Upper lobe of right lung (tissue), 1 donor: ENCODE measurements around the gene DLGAP5. TPM values are rescaled to one million over a fixed set of nuclear protein-coding genes. Genes with fewer than 3 reads are reported as not detected.
A peak's percentile ranks its signal among the peaks of the same experiment; 100 is the strongest.

ENCODE experiments used
- ATAC-seq: fragments of 200-7000 bp; cut with Tn5 transposase; one replicate; pipeline ENCODE4 v1.9.1; 2020; ENCODE audit warnings: mild to moderate bottlenecking, moderate library complexity
- DNase-seq: peaks from one replicate; pipeline ENCODE4 v3.0.0-alpha.2; 2020
- H3K27ac ChIP-seq: fragments of 200-600 bp; one replicate; pipeline ENCODE4 v1.8.0; 2022
- H3K27me3 ChIP-seq: fragments of 200-600 bp; one replicate; pipeline ENCODE4 v1.8.0; 2022; ENCODE audit warnings: mild to moderate bottlenecking
- H3K36me3 ChIP-seq: fragments of 200-600 bp; one replicate; pipeline ENCODE4 v1.8.0; 2022
- H3K4me1 ChIP-seq: fragments of 200-600 bp; one replicate; pipeline ENCODE4 v1.8.0; 2022
- H3K4me3 ChIP-seq: fragments of 200-600 bp; one replicate; pipeline ENCODE4 v1.8.0; 2022; ENCODE audit warnings: mild to moderate bottlenecking
- H3K9me3 ChIP-seq: fragments of 200-600 bp; one replicate; pipeline ENCODE4 v1.8.0; 2022
- intact Hi-C: fragments of 100-400 bp; cut with DNase I; formaldehyde crosslinking; loops from one replicate; pipeline ENCODE4 v1.11.0; 2022
- total RNA-seq: library from RNA; stranded (reverse); fragmentation: NEBNext Ultra II Directional; extraction: Animal tissue kit (Norgen Biotek cat#: 25700); gene quantifications from one replicate; pipeline ENCODE4 v1.2.1, GENCODE V29; 2021
- TF ChIP-seq, protein P1 (sequence below): fragments of 200-600 bp; IDR thresholded peaks from one replicate; pipeline ENCODE4 v1.8.0; 2022; ENCODE audit warnings: antibody characterized with exemption
- donor health status: DM: no; HTN: yes; CAD: no; lungs with severe emphysema.

DLGAP5 gene
- total RNA-seq, 1 donor from 2014 or later = 0.52 TPM

DNA sequence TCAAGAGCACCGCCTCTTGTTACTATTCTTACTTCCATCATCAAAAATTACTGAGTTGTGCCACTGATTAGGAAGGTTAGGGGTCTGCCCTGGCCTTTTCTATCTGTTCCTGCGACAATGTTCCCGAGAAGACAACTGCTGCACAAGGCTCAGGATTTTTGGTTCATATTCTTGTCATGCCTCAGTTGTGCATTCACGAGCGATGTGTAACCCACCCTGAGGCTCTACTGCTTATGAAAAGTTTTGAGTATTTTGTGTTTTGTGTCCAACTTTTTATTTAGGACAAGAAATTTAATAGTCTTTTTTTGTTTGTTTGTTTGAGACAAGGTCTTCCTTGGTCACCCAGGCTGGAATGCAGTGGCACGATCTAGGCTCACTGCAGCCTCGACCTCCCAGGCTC, 85.4 kb downstream of the DLGAP5 start:
- no peak for DNase-seq
- H3K36me3 ChIP-seq = no peaks in the 10 kb centered on the region
- intact Hi-C loops = no loop called here
- TF ChIP-seq, protein P1, sequence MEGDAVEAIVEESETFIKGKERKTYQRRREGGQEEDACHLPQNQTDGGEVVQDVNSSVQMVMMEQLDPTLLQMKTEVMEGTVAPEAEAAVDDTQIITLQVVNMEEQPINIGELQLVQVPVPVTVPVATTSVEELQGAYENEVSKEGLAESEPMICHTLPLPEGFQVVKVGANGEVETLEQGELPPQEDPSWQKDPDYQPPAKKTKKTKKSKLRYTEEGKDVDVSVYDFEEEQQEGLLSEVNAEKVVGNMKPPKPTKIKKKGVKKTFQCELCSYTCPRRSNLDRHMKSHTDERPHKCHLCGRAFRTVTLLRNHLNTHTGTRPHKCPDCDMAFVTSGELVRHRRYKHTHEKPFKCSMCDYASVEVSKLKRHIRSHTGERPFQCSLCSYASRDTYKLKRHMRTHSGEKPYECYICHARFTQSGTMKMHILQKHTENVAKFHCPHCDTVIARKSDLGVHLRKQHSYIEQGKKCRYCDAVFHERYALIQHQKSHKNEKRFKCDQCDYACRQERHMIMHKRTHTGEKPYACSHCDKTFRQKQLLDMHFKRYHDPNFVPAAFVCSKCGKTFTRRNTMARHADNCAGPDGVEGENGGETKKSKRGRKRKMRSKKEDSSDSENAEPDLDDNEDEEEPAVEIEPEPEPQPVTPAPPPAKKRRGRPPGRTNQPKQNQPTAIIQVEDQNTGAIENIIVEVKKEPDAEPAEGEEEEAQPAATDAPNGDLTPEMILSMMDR = no peak
- peak overlapping the region; percentile 96 for H3K27ac ChIP-seq
- H3K4me3 ChIP-seq = no peak overlapping the region
- ATAC-seq = no peak
- no peaks in the 10 kb centered on the region for H3K9me3 ChIP-seq
- H3K27me3 ChIP-seq = no peaks in the 10 kb centered on the region
- H3K4me1 ChIP-seq = peaks cover 77% of the 10 kb centered on the region

DNA sequence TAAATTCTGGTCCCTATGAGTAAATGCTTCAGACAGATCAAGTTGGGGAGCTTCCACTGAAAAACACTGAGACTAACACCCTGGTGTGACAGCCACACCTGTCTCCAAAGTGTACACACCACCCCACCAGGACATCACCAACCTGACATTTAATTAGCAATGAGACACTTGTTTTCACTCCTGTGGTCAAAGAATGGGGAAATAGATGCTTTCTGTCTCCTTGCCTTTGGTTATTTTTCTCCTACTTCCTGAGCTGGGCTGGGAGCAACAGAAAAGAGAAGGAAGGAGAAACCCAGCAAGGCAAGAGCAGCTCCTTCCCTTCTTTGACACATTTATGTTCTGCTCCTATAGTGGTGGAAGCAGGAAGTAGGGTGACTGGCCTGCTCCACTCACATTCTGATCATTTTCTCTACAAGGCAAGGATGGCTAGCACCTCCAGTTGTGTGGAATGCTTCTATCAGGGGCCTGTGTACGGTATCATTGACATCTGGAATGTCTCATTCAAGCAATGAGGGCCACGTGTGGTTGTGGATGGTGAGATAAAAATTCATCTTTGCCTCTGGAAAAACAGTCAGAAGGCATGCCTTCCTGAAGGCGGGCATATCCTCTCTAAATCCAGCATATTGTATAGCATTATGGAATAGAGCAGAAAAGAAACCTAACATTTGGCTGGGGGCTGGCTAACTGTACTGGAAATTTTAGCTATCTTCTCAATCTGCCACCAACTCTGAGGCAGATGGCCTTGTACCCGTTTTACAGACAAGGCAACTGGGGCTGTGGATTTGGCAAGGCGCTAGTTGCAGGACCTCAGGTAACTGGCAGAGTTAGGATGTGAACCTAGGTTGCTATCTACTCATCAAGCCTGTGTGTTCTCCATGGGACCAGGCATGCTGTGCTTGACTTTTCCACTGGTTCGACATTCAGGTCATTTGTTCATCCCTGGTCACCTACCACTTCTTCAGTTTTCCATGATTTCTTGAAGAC, 87.1 kb downstream of the DLGAP5 start:
- ATAC-seq = peak; percentile 19
- TF ChIP-seq, protein P1 = no peak
- intact Hi-C loops = no loop called here
- Histone ChIP-seq H3K9me3 (no peaks in the 10 kb centered on the region), H3K4me3 (no peak overlapping the region), H3K27me3 (no peaks in the 10 kb centered on the region), H3K27ac (peak overlapping the region; percentile 96), H3K36me3 (no peaks in the 10 kb centered on the region), H3K4me1 (peaks cover 93% of the 10 kb centered on the region)
- no peak for DNase-seq

DNA sequence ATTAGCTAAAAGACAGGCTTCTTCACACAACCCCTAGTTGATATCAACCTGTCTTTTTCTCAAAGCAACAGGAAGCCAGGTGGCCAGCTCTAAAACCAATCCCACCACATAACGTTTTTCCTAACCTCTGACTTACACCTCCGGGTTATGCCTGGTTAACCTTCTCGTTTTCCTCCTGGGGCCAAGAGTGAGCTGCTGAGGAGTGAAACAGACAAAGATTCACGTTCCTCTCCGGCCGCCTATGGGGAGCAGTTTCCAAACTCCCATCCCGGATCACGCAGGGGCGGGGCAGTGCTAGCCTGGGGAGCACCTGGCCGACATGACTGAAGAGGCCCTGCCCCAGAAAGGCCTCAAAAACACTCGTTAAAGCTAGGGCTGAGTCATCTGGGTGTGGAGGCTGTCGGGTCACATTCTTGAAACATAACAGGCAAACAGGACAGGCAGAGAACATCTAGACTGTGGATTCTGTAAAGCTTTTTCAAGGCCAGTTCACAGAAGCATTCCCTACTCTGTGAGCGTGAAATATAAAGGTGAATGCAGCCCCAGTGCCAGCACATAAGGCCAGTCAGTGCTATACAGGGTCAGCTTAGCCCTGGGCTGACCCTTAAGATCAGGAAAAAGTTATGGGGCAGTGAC, 88.3 kb downstream of the DLGAP5 start:
- ATAC-seq = peak; percentile 85
- H3K9me3 ChIP-seq = no peaks in the 10 kb centered on the region
- no peaks in the 10 kb centered on the region for H3K36me3 ChIP-seq
- peak overlapping the region; percentile 96 for H3K27ac ChIP-seq
- TF ChIP-seq, protein P1 = no peak
- intact Hi-C loops = no loop called here
- H3K27me3 ChIP-seq = no peaks in the 10 kb centered on the region
- peak overlapping the region; percentile 28 for H3K4me3 ChIP-seq
- peak; percentile 92 for DNase-seq
- peaks cover 87% of the 10 kb centered on the region for H3K4me1 ChIP-seq

GRCh38 chr14:55102141-55102621, 89.2 kb downstream of the DLGAP5 start:
- peaks cover 86% of the 10 kb centered on the region for H3K4me1 ChIP-seq

GRCh38 chr14:55101698-55102097, 89.7 kb downstream of the DLGAP5 start:
- intact Hi-C loops = no loop called here
- H3K9me3 ChIP-seq = no peaks in the 10 kb centered on the region
- DNase-seq (no peak), ATAC-seq (no peak)
- peak overlapping the region; percentile 96 for H3K27ac ChIP-seq
- no peak overlapping the region for H3K4me3 ChIP-seq
- H3K36me3 ChIP-seq = no peaks in the 10 kb centered on the region
- H3K4me1 ChIP-seq = peaks cover 81% of the 10 kb centered on the region
- TF ChIP-seq, protein P1 = no peak
- H3K27me3 ChIP-seq = no peaks in the 10 kb centered on the region

More at GRCh38 chr14:55102141-55102621, 89.2 kb downstream of the DLGAP5 start:
- H3K27ac ChIP-seq = peak overlapping the region; percentile 96
- TF ChIP-seq, protein P1 = no peak
- no peak overlapping the region for H3K4me3 ChIP-seq
- DNase-seq (peak; percentile 88), ATAC-seq (peak; percentile 81)
- H3K27me3 ChIP-seq = no peaks in the 10 kb centered on the region
- intact Hi-C loops = no loop called here
- no peaks in the 10 kb centered on the region for H3K36me3 ChIP-seq
- no peaks in the 10 kb centered on the region for H3K9me3 ChIP-seq
